HUDEP-2 (cell line): ENCODE measurements around the gene MUC3A.
"Not testable (repeated sequence)": the region's sequence is repeated elsewhere in the genome, so short reads cannot be mapped to it uniquely, and the experiment has no call there.

Source experiments
- DNase-seq, 76 experiments: peaks; one replicate each; lab custom pipeline; 2025; ENCODE audit not compliant: unreplicated experiment in 76 of 76; lab: John Stamatoyannopoulos, UW

MUC3A gene

GRCh38 chr7:100968650-100969049 lies 19.3 kb downstream of the MUC3A start:
- peak in 1 of 76 experiments; percentile 16 for DNase-seq

GRCh38 chr7:100969066-100969615 lies 19.8 kb downstream of the MUC3A start, which contains the start of gene MUC12:
Gene MUC12, plus strand, starts transcription at chr7:100969565. Its CDS starts 58 bp downstream, at chr7:100969623.
- DNase-seq, result no peak

- no peak for DNase-seq
Observed at GRCh38 chr7:100971111-100972001, 22.0 kb downstream of the MUC3A start.

GRCh38 chr7:100972002-100972347 lies 22.6 kb downstream of the MUC3A start:
- no peak for DNase-seq

- no peak for DNase-seq
Observed at GRCh38 chr7:100974021-100974420, 24.7 kb downstream of the MUC3A start.

GRCh38 chr7:100975371-100975821 lies 26.1 kb downstream of the MUC3A start:
- peak in 1 of 76 experiments; percentile 1 for DNase-seq

GRCh38 chr7:100978300-100978699 lies 29.0 kb downstream of the MUC3A start:
- DNase-seq, result no peak

- no peak for DNase-seq
Observed at GRCh38 chr7:100983451-100984187, 34.3 kb downstream of the MUC3A start.

- DNase-seq, result peak in 1 of 76 experiments; percentile 4
Observed at GRCh38 chr7:100984241-100984918, 35.0 kb downstream of the MUC3A start.

- DNase-seq, result not testable (repeated sequence)
Observed at GRCh38 chr7:100985033-100985797, 35.9 kb downstream of the MUC3A start.

GRCh38 chr7:100991631-100992030 lies 42.3 kb downstream of the MUC3A start:
- DNase-seq, result no peak

GRCh38 chr7:100992280-100992679 lies 42.9 kb downstream of the MUC3A start:
- DNase-seq, result not testable (repeated sequence)

- not testable (repeated sequence) for DNase-seq
Observed at GRCh38 chr7:100994671-100995070, 45.3 kb downstream of the MUC3A start.

GRCh38 chr7:100998530-100998929 lies 49.2 kb downstream of the MUC3A start:
- not testable (repeated sequence) for DNase-seq

- DNase-seq, result not testable (repeated sequence)
Observed at GRCh38 chr7:100999334-100999733, 50.0 kb downstream of the MUC3A start.

- not testable (repeated sequence) for DNase-seq
Observed at GRCh38 chr7:101000025-101000424, 50.7 kb downstream of the MUC3A start.

- not testable (repeated sequence) for DNase-seq
Observed at GRCh38 chr7:101002333-101002732, 53.0 kb downstream of the MUC3A start.

GRCh38 chr7:101007361-101007760 lies 58.0 kb downstream of the MUC3A start:
- not testable (repeated sequence) for DNase-seq

- no peak for DNase-seq
Observed at GRCh38 chr7:101009629-101010028, 60.3 kb downstream of the MUC3A start.

GRCh38 chr7:101012931-101013330 lies 63.6 kb downstream of the MUC3A start:
- no peak for DNase-seq
